Prostate gland (tissue), 2 donors: ENCODE measurements around the gene PRRC2C.

Source experiments
- CTCF ChIP-seq, 4 experiments: fragments of 200-600 bp in 2 of 4; fragments of 450-650 bp in 2 of 4; sonication (generic) in 2 of 4; IDR thresholded peaks; 1 replicate in 3 of 4; 2 replicates in 1 of 4; pipeline ENCODE4 v1.5.1; 2016 to 2019; ENCODE audit warnings: antibody characterized with exemption in 4 of 4, mild to moderate bottlenecking in 2 of 4, moderate library complexity in 2 of 4
- POLR2A ChIP-seq: fragments of 450-650 bp; IDR thresholded peaks from one replicate; pipeline ENCODE4 v1.6.1; 2016; ENCODE audit warnings: antibody characterized with exemption, mild to moderate bottlenecking

DNA sequence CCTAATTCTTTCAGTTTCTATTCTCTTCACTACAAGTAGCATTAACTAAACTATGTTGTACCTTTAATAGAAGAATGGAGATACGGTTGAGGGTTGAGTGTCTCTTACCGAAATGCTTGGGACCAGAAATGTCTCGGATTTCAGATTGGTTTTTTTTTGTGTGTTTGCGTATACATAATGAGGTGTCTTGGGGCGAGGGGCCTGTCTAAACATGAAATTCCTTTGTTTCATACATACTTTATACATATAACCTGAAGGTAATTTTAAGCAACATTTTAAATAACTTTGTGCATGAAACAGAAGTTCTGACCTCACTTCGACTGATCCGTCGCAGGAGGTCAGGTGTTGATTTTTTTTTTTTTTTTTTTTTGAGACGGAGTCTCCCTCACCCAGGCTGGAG is 100.4 kb downstream of the PRRC2C start:
- TF ChIP-seq CTCF (IDR thresholded peaks at IDR 0.05) (no peak), POLR2A (no peak)
